ENCODE measurements around the gene CCDC88C.
"Not testable (repeated sequence)": the region's sequence is repeated elsewhere in the genome, so short reads cannot be mapped to it uniquely, and the experiment has no call there.

DNA sequence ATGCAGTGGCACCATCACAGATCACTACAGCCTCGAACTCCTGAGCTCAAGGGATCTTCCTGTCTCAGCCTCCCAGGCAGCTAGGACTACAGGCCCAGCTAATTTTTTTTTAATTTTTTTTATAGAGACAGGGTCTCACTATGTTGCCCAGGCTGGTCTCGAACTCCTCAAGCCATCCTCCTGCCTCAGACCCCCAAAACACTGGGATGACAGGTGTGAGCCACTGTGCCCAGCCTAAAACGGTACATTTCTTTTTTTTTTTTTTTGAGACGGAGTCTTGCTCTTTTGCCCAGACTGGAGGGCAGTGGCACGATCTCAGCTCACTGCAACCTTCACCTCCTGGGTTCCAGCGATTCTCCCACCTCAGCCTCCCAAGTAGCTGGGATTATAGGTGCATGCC lies 8.4 kb downstream of the CCDC88C start:
- TF ChIP-seq, protein P1, sequence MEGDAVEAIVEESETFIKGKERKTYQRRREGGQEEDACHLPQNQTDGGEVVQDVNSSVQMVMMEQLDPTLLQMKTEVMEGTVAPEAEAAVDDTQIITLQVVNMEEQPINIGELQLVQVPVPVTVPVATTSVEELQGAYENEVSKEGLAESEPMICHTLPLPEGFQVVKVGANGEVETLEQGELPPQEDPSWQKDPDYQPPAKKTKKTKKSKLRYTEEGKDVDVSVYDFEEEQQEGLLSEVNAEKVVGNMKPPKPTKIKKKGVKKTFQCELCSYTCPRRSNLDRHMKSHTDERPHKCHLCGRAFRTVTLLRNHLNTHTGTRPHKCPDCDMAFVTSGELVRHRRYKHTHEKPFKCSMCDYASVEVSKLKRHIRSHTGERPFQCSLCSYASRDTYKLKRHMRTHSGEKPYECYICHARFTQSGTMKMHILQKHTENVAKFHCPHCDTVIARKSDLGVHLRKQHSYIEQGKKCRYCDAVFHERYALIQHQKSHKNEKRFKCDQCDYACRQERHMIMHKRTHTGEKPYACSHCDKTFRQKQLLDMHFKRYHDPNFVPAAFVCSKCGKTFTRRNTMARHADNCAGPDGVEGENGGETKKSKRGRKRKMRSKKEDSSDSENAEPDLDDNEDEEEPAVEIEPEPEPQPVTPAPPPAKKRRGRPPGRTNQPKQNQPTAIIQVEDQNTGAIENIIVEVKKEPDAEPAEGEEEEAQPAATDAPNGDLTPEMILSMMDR (IDR thresholded peaks at IDR 0.05), result not testable (repeated sequence)
- not testable (repeated sequence) for TF ChIP-seq POLR2A (IDR thresholded peaks at IDR 0.05)
